KMS-11 (cell line): ENCODE measurements around the gene DCTN2.

Experiments used
- H2AFZ ChIP-seq: fragments of 200-600 bp; sonication (generic); 2 replicates; pipeline ENCODE4 v1.6.1; 2016; ENCODE audit warnings: antibody characterized with exemption, mixed run types, low read depth
- H3K27ac ChIP-seq: fragments of 200-600 bp; sonication (generic); 2 replicates; pipeline ENCODE4 v1.6.1; 2016; ENCODE audit warnings: mild to moderate bottlenecking, mixed run types
- H3K27me3 ChIP-seq: fragments of 200-600 bp; sonication (generic); 2 replicates; pipeline ENCODE4 v1.6.1; 2017; ENCODE audit warnings: mild to moderate bottlenecking, low read depth, mixed run types, moderate library complexity; ENCODE audit not compliant: insufficient read depth
- H3K36me3 ChIP-seq: fragments of 200-600 bp; sonication (generic); 2 replicates; pipeline ENCODE4 v1.6.1; 2017; ENCODE audit warnings: mild to moderate bottlenecking, mixed run types; ENCODE audit not compliant: insufficient read depth
- H3K4me1 ChIP-seq: fragments of 200-600 bp; sonication (generic); 2 replicates; pipeline ENCODE4 v1.6.1; 2016; ENCODE audit warnings: mild to moderate bottlenecking, low read depth, mixed run types; ENCODE audit not compliant: poor library complexity, severe bottlenecking
- H3K4me2 ChIP-seq: fragments of 200-600 bp; sonication (generic); 2 replicates; pipeline ENCODE4 v1.7.0; 2016; ENCODE audit warnings: mild to moderate bottlenecking, mixed run types
- H3K4me3 ChIP-seq: fragments of 200-600 bp; sonication (generic); IDR thresholded peaks from 2 replicates; pipeline ENCODE4 v1.6.1; 2017; ENCODE audit warnings: low read depth, low read length, mixed read lengths; ENCODE audit not compliant: insufficient read depth
- H3K79me2 ChIP-seq: fragments of 200-600 bp; sonication (generic); 2 replicates; pipeline ENCODE4 v1.6.1; 2016; ENCODE audit warnings: low read depth, mixed run types; ENCODE audit not compliant: insufficient read depth
- H3K9ac ChIP-seq: fragments of 200-600 bp; sonication (generic); 2 replicates; pipeline ENCODE4 v1.6.1; 2016; ENCODE audit warnings: mild to moderate bottlenecking, mixed run types
- H4K20me1 ChIP-seq: fragments of 200-600 bp; sonication (generic); 2 replicates; pipeline ENCODE4 v1.6.1; 2016; ENCODE audit warnings: mild to moderate bottlenecking, mixed run types; ENCODE audit not compliant: insufficient read depth
- TF ChIP-seq, protein P1 (sequence below): fragments of 200-600 bp; sonication (generic); conservative IDR thresholded peaks from 2 replicates; pipeline ENCODE4 v1.6.1; 2017; ENCODE audit warnings: low read depth, mild to moderate bottlenecking, antibody characterized with exemption, low read length, moderate library complexity, mixed read lengths

Gene DCTN2

DNA sequence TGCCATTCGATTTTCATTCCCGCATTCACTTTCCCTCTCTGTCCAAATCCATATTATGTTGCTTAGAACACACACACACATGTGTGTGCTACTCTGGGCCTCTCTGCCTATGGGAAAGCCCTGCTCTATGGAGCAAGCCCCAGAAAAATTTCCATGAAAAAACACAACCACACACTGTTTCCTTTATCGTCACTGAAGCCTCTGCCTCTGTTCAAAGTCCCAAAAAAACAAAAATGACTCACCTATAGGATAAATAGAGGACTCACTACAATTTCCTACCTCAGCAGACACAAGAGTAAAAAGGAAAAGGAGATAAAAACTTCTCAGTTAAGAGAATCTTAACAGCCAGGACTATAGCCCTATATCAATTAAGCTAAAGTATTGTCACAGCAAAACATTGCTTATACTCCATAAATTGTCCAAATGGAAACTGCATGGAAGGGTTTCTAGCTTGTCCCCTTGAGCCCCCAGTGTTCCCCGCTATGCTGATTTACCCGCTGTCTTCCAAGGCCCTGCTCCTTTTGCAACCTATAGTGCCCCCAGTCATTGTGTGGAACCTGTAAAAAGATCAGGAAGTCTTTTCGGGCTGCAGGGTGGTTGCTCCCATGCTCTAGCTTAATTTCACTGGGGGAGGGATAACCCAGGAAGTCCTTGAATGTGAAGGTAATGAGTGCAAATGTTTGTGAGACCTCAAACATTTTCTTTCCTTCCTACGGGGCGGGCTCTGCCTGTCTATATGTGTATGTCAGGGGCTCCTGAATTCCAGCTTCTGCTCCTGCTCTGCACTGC, 32.9 kb upstream of the DCTN2 start:
- H2AFZ ChIP-seq = no peak overlapping the region
- no peak overlapping the region for H3K27ac ChIP-seq
- H3K27me3 ChIP-seq = no peaks in the 10 kb centered on the region
- H3K4me2 ChIP-seq = no peak overlapping the region
- TF ChIP-seq, protein P1, sequence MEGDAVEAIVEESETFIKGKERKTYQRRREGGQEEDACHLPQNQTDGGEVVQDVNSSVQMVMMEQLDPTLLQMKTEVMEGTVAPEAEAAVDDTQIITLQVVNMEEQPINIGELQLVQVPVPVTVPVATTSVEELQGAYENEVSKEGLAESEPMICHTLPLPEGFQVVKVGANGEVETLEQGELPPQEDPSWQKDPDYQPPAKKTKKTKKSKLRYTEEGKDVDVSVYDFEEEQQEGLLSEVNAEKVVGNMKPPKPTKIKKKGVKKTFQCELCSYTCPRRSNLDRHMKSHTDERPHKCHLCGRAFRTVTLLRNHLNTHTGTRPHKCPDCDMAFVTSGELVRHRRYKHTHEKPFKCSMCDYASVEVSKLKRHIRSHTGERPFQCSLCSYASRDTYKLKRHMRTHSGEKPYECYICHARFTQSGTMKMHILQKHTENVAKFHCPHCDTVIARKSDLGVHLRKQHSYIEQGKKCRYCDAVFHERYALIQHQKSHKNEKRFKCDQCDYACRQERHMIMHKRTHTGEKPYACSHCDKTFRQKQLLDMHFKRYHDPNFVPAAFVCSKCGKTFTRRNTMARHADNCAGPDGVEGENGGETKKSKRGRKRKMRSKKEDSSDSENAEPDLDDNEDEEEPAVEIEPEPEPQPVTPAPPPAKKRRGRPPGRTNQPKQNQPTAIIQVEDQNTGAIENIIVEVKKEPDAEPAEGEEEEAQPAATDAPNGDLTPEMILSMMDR = no peak
- no peaks in the 10 kb centered on the region for H3K36me3 ChIP-seq
- H4K20me1 ChIP-seq = no peaks in the 10 kb centered on the region
- no peak overlapping the region for H3K9ac ChIP-seq
- H3K79me2 ChIP-seq = no peaks in the 10 kb centered on the region
- no peak overlapping the region for H3K4me3 ChIP-seq
- peaks cover 8% of the 10 kb centered on the region for H3K4me1 ChIP-seq

DNA sequence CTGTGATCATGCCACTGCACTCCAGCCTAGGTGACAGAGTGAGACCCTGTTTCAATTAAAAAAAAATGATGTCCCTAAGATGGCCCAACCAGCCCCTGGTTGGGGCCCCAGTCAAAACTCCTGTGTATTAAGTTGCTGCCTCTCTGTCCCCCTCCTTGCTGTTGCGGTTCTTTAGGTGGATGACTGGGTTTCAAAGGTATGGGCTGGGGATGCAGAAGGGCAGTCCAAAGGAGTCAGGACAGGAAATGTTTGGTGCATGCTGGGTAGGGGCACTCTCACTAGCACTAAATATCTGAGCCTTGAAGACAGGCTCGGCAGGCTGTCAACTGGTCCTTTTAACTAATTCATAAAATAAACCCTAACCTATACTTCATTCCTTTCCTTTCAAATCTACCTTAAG, 32.0 kb upstream of the DCTN2 start:
- Histone ChIP-seq H3K9ac (no peak overlapping the region), H3K36me3 (no peaks in the 10 kb centered on the region)

DNA sequence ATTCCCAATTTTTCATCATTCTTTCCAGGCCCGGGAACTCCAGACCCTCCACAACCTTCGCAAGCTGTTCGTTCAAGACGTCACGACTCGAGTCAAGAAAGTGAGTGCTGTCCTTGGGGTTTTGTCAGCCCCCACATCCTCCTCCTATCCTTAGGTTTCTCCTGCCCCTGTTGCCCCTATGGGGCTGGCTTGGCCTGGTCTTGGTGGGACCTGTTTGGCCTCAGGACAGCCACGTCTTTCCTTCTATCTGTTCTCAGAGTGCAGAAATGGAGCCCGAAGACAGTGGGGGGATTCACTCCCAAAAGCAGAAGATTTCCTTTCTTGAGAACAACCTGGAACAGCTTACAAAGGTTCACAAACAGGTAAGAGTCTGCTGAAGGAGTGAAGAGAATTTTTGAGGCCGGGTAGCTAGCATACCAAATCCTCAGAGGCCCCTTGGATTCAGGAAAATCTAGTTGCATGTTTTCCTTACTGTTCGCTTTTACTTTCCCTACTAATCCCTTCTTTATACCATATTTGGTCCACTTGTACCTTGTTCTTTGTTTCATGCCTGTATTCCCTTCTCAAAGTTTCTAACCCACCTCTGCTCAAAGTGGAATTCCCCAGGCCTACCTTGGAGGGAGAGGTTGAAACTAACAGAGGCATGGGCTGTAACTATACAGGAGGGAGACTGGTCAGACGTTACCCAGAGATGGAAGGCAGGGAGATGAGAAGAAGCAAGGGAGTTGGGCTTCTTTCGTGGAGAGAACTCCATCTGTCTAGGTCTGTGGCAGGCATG, 31.2 kb upstream of the DCTN2 start:
- Histone ChIP-seq H3K4me1 (peaks cover 1% of the 10 kb centered on the region), H3K27ac (no peak overlapping the region), H2AFZ (no peak overlapping the region), H3K4me3 (no peak overlapping the region), H3K27me3 (no peaks in the 10 kb centered on the region), H3K9ac (no peak overlapping the region), H3K4me2 (no peak overlapping the region), H3K36me3 (no peaks in the 10 kb centered on the region), H3K79me2 (no peaks in the 10 kb centered on the region), H4K20me1 (no peaks in the 10 kb centered on the region)
- TF ChIP-seq, protein P1 = no peak

More for the DNA sequence above, 32.0 kb upstream of the DCTN2 start:
- no peak overlapping the region for H3K4me3 ChIP-seq
- H3K27ac ChIP-seq = no peak overlapping the region
- H3K4me1 ChIP-seq = peaks cover 8% of the 10 kb centered on the region
- no peaks in the 10 kb centered on the region for H3K27me3 ChIP-seq
- TF ChIP-seq, protein P1 = no peak
- no peaks in the 10 kb centered on the region for H3K79me2 ChIP-seq
- H2AFZ ChIP-seq = no peak overlapping the region
- H4K20me1 ChIP-seq = no peaks in the 10 kb centered on the region
- H3K4me2 ChIP-seq = no peak overlapping the region

DNA sequence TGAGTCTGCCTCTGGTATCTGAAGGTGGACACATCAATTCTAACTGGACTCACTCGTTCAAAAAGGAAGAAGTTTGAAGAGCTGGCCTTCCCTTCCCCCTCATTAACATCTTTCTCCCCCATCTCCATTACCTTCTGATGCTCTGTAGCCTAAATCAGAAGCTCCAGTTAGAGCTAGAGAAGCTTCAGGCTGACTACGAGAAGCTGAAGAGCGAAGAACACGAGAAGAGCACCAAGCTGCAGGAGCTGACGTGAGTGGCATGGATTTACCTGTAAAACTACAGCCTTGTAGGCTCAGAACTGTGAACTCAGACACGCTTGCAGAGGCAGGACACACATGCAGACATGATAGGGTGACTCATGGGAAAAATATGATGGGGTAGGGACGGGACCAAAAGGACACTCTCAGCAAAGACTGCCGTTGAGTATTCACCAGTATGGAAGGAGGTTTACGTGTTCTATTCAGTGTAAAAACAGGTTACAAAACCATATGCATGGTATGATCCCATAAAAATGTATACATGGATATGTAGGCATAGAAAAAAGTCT, 29.7 kb upstream of the DCTN2 start:
- H3K36me3 ChIP-seq = no peaks in the 10 kb centered on the region

More for the DNA sequence above, 29.7 kb upstream of the DCTN2 start:
- Histone ChIP-seq H3K27me3 (no peaks in the 10 kb centered on the region), H3K27ac (no peak overlapping the region), H3K4me2 (no peak overlapping the region), H4K20me1 (no peaks in the 10 kb centered on the region), H3K4me1 (no peaks in the 10 kb centered on the region), H3K79me2 (no peaks in the 10 kb centered on the region), H3K9ac (no peak overlapping the region), H3K4me3 (no peak overlapping the region), H2AFZ (no peak overlapping the region)
- TF ChIP-seq, protein P1 = no peak
